ENCODE measurements around the gene PTPRG.

PTPRG gene

GRCh38 chr3:61966200-61966599 is 404.8 kb downstream of the PTPRG start:
- no peak for DNase-seq (ENCODE audit: low spot score)

DNA sequence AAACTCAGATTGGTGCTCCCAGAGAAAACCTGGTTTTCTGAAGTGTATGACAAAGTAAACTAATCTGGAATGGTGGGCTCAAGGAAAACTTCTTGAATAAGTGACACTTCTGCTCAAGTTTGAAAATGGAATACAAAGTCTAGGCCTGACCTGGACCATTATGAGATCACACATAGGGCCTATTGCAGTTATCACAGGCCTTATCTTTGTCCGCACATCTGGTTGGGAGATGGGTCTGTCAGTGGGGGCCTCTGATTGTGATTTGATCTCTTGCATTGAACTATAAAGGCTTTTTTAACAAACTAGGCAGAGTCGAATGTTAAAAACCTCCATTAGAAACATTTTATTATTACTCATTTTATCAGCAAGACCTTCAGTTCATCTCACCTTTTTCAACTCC is 405.6 kb downstream of the PTPRG start:
- no peak for DNase-seq (ENCODE audit: low spot score)

GRCh38 chr3:61967937-61968336 is 406.6 kb downstream of the PTPRG start:
- DNase-seq (ENCODE audit: low spot score), result no peak

DNA sequence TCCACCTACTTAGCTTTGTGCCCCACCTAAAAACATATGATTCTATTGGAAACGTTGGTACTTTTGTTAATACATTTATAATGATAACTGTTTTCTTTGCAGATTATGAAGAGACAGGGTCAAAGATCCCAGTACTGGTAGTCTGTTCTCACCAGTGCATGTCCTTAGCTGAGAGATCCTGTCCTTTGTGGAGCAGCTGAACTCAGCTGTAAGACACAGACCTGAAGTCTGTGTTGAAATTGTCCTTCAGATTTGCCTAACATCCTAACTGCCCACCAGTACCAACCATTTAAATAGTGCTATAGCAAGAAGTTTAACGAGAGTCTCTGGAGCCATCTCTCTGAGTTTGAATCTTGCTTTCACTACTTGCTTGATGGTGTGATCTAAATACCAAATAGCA is 413.3 kb downstream of the PTPRG start:
- no peak for DNase-seq (ENCODE audit: low spot score)

DNA sequence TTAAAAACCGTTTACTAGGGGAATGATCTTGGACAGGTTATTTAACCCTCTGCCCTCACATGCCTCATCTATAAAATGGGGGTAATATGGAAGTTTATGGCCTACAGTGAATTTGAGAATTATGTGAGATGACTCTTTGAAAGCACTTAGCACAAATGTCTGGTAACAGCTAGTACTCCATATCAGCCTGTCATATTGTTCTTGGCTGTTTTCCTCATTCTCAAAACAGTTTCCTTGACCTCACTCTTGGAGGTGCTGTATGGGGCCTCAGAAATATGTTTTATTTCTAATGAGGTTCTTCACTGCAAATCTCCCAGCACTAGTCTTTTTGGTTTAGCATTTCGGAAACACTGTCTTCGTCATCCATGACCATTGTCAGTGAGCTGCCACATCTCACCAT is 413.8 kb downstream of the PTPRG start:
- no peak for DNase-seq (ENCODE audit: low spot score)

GRCh38 chr3:61975936-61976335 is 414.6 kb downstream of the PTPRG start:
- no peak for DNase-seq (ENCODE audit: low spot score)

DNA sequence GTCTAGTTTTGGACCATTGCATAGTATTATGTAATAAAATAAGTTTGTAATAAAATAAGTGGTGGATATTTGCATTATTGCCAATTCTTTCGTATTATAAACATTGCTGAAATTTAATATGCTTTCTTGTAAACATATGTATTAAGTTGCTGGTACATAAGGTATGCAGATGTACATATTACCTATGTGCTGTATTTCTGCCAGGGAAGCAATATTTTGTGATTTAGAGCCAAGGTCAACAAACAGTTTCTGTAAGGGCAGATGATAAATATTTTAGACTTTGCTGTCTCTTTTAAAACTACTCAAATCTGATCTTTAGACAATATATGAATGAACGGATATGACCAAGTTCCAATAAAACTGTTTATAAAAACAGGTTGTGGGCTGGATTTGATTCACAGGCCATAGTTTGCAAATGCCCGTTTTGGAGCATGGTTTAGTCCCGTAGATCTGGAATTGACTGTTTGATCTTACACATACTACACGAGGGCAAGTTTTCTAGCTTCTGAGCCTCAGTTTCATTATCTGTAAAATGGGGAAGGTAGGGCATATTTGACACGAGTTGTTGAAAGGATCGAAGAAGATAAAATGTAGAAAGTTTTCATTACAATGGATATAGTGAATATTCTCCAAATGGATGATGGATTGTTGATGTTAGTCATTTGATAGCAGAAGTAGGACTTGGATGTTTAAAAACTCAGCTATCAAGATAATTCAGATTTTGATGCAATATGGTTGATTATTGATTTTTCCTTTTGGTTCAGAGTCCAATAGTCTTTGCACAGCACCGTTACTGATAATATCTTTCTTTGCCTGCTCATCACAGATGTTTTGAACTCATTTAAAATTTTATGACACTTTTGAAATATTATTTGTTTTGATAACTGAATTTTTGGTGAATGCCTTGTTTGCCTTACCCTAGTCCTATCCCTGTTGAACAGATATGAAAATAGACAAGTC is 417.4 kb downstream of the PTPRG start:
- DNase-seq (ENCODE audit: low spot score), result peak; percentile 27

DNA sequence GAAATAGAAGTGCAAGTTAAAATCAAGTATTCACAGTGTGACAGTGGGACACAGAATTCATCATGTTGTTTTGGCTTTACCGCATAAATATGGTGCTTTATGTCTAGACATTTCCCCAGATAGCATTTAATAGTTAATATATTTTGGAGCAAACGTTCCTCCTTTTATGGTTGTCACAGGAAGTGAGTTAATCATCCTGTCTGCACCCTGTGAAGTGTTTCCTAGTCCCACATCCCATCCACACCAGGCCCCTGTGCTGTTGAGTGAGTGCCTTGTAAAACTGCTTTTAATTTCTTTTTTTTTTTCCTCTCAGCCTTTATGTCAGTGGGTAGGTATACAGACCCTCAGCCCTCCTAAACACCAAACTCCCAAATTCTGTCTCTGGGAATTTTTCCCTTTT is 418.3 kb downstream of the PTPRG start:
- DNase-seq (ENCODE audit: low spot score), result peak; percentile 83

DNA sequence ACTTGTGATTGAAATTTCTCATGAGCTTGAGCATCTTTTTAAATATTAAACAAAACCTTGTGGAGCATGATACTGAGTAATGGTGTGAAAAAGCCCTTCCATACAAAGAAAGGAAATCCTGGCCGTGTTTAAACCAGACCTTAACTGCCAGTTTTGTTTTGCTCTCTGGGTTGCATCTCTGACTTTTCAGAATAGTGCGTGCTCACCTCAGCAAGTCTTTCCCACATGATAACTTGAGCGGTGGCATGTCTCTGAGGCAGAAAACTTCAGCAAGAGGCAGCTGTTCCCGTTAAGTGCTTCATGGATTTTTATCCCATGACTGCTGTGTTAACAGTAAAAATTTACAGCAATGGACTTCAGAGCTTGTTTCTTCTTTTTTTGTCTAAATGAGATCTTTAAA is 418.7 kb downstream of the PTPRG start:
- peak; percentile 68 for DNase-seq (ENCODE audit: low spot score)

DNA sequence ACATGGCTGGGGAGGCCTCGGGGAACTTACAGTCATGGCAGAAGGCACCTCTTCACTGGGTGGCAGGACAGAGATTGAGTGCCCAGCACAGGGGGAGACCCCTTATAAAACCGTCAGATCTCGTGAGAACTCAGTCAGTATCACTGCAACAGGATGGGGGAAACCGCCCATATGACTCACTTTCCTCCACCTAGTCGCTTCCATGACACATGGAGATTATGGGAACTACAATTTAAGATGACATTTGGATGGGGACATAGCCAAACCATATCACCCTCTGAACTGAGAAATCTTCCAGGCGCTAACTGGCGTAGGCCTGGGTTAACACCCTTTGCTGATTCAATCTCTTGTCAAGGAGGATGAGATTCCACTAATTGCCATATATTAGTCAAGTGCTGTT is 419.7 kb downstream of the PTPRG start:
- no peak for DNase-seq (ENCODE audit: low spot score)

- no peak for DNase-seq (ENCODE audit: low spot score)
These were observed 422.1 kb downstream of the PTPRG start for GRCh38 chr3:61983479-61983878.

DNA sequence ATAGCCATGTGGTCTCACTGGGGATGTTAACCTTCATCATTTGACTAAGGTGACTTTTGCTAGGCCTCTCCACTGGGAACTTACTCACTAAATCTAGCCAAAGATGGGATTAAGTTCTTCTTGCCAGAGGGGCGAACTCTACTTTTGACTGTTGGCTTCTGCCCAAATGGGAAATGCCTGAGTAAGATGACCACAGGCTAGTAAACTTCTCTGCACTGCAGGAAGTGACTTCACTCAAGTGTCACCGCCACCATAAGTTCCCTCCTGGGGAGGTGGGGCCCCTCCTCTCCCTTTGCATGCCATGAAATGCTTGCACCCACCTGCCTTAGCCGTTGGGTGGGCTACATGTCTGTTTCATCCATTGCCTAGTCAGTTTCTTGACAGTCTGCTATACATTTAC is 423.6 kb downstream of the PTPRG start:
- peak; percentile 79 for DNase-seq (ENCODE audit: low spot score)

- no peak for DNase-seq (ENCODE audit: low spot score)
These were observed 425.1 kb downstream of the PTPRG start for GRCh38 chr3:61986473-61986872.

- no peak for DNase-seq (ENCODE audit: low spot score)
These were observed 428.3 kb downstream of the PTPRG start for GRCh38 chr3:61989681-61990080.

DNA sequence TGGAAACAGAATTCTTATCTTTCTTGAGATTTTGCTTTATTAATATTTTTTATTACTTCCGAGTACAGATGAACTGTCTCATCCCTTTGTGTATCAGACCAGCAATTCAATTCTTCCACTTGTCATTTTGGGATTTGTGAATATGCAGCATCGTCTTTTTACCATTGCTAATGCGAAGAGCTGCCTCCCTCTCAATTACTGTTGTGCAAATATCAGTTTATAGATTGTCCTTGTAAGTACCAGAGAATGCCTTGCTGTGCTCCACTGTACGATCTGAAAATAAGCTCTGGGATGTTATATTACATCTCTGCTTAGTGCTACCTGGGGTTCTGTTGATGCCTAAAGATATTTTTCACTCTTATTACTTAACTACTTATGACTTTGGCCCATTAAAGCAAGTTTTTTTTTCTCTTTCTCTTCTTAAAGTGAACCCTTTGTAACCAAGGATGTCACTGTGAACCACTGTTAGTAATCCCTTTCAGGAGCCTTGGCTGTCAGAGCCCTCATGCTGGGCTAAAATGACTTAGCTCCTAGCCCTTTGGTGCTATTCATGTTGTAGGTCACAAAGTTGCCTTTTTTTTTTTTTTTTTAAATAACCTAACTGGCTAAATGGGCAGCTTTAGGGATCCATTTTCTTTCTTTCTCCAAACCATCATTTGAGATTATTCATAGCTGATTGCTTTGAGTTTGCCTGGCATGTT is 429.1 kb downstream of the PTPRG start:
- no peak for DNase-seq (ENCODE audit: low spot score)

GRCh38 chr3:61991706-61992105 is 430.3 kb downstream of the PTPRG start:
- no peak for DNase-seq (ENCODE audit: low spot score)

DNA sequence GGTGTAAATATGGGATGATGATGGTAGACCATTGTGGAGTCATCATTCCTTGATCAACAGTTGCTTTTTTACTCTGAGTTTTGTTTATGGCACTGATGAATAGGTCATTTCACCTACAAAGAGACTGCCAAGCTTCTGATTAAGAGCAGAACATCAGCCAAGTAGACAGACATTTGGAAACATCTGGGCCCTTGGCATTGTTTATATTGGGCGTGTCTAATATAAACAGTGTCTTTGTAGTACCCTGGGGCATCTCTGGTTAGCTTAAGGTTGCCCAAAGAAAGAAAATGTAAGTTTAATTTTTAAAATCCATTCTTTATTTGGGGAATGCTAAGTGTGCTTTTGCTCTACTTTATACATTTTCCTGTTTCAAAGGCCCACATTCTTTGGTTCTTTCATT is 435.0 kb downstream of the PTPRG start:
- no peak for DNase-seq (ENCODE audit: low spot score)

DNA sequence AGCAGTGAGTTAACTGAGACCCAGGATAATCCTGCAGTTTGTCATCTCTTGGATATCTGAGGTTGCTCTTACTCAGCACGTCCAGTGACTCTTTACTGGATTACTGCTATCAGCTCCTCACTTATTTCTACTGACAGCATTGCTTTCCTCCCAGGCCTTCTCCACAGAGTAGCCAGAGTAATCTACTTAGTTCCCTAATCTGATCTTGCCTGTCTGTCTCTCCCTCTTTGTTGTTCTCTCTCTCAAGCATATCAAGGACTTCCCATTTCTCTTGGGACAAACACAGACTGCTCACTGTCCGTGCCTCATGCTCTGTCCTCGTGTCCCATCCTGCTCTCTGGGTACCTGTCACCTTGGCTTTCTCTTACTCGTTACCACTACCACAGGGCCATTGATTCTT is 435.7 kb downstream of the PTPRG start:
- no peak for DNase-seq (ENCODE audit: low spot score)

- DNase-seq (ENCODE audit: low spot score), result no peak
These were observed 442.5 kb downstream of the PTPRG start for GRCh38 chr3:62003835-62004234.

GRCh38 chr3:62007036-62007435 is 445.7 kb downstream of the PTPRG start:
- DNase-seq (ENCODE audit: low spot score), result no peak

DNA sequence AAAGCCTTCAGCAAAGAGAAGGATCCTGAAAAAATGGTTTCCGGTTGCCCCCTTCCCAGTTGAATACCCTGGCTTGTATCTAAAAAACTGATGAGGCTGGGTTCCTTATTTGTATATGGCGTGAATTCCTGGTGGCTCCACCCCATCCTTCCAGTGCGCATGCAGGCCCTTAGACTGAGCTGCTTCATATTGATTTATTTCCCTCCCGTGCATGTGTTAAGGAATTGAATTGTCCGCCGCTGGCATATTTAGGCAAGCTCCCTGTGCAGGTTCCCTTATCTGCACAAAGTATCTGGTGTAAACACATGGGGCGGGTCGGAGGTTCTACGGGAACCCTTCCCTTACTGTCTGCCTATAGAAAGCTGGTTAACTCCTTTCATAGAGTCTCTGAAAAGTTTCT is 449.6 kb downstream of the PTPRG start:
- no peak for DNase-seq (ENCODE audit: low spot score)

- no peak for DNase-seq (ENCODE audit: low spot score)
These were observed 450.3 kb downstream of the PTPRG start for GRCh38 chr3:62011666-62012065.

- DNase-seq (ENCODE audit: low spot score), result no peak
These were observed 452.6 kb downstream of the PTPRG start for GRCh38 chr3:62013951-62014350.
